ENCODE results near the gene TMEM175. TPM values are rescaled to one million over a fixed set of nuclear protein-coding genes. Genes with fewer than 3 reads are reported as not detected.

Gene TMEM175
- total RNA-seq, 1 experiment from 2014 or later: 22.3 TPM

GRCh38 chr4:885353-885752 lies 46.9 kb upstream of the TMEM175 start:
- POLR2A ChIA-PET: no interaction called here
- H3K4me3 Mint-ChIP-seq (ENCODE audit: unreplicated experiment): no peak overlapping the region
- Histone ChIP-seq H3K4me3 (ENCODE audit: low read depth, low read length) (no peak overlapping the region), H3K9me3 (no peaks in the 10 kb centered on the region), H3K36me3 (ENCODE audit: control insufficient read depth, insufficient read depth, low read length) (peaks cover 4% of the 10 kb centered on the region), H3K4me1 (no peaks in the 10 kb centered on the region), H3K27me3 (replicated peaks; ENCODE audit: control insufficient read depth, insufficient read depth, low read length) (no peaks in the 10 kb centered on the region)
- H3K9me3 Mint-ChIP-seq (ENCODE audit: unreplicated experiment): no peaks in the 10 kb centered on the region
- TF ChIP-seq CTCF (IDR thresholded peaks at IDR 0.05; ENCODE audit: insufficient read depth in 1 of 2, low read depth in 1 of 2, low read length in 1 of 2, severe bottlenecking in 1 of 2, unreplicated experiment in 1 of 2): no peak
- H3K4me1 Mint-ChIP-seq (ENCODE audit: low read depth, unreplicated experiment): no peaks in the 10 kb centered on the region
- no TSS peak for BruUV-seq (replicated peaks)
- no peak overlapping the region for H3K27ac Mint-ChIP-seq (ENCODE audit: unreplicated experiment)
- H3K36me3 Mint-ChIP-seq (ENCODE audit: insufficient read depth, unreplicated experiment): peaks cover 35% of the 10 kb centered on the region
- CTCF ChIA-PET: no interaction called here
- intact Hi-C loops (cut with micrococcal nuclease; ENCODE audit: unreplicated experiment): no loop called here
- H3K27me3 Mint-ChIP-seq (ENCODE audit: insufficient read depth, unreplicated experiment): no peaks in the 10 kb centered on the region
- DNase-seq: no peak

GRCh38 chr4:886244-886643 lies 46.0 kb upstream of the TMEM175 start:
- no peak for TF ChIP-seq CTCF (IDR thresholded peaks at IDR 0.05; ENCODE audit: insufficient read depth in 1 of 2, low read depth in 1 of 2, low read length in 1 of 2, severe bottlenecking in 1 of 2, unreplicated experiment in 1 of 2)
- Mint-ChIP-seq H3K27me3 (ENCODE audit: insufficient read depth, unreplicated experiment) (no peaks in the 10 kb centered on the region), H3K36me3 (ENCODE audit: insufficient read depth, unreplicated experiment) (peaks cover 42% of the 10 kb centered on the region), H3K4me3 (ENCODE audit: unreplicated experiment) (no peak overlapping the region), H3K27ac (ENCODE audit: unreplicated experiment) (no peak overlapping the region), H3K9me3 (ENCODE audit: unreplicated experiment) (no peaks in the 10 kb centered on the region), H3K4me1 (ENCODE audit: low read depth, unreplicated experiment) (no peaks in the 10 kb centered on the region)
- no peaks in the 10 kb centered on the region for H3K27me3 ChIP-seq (replicated peaks; ENCODE audit: control insufficient read depth, insufficient read depth, low read length)
- H3K36me3 ChIP-seq (ENCODE audit: control insufficient read depth, insufficient read depth, low read length): peaks cover 4% of the 10 kb centered on the region
- DNase-seq: no peak
- no peaks in the 10 kb centered on the region for H3K9me3 ChIP-seq
- no peaks in the 10 kb centered on the region for H3K4me1 ChIP-seq
- intact Hi-C loops (cut with micrococcal nuclease; ENCODE audit: unreplicated experiment): no loop called here
- H3K4me3 ChIP-seq (ENCODE audit: low read depth, low read length): no peak overlapping the region
- no TSS peak for BruUV-seq (replicated peaks)
- CTCF ChIA-PET: no interaction called here
- POLR2A ChIA-PET: no interaction called here

DNA sequence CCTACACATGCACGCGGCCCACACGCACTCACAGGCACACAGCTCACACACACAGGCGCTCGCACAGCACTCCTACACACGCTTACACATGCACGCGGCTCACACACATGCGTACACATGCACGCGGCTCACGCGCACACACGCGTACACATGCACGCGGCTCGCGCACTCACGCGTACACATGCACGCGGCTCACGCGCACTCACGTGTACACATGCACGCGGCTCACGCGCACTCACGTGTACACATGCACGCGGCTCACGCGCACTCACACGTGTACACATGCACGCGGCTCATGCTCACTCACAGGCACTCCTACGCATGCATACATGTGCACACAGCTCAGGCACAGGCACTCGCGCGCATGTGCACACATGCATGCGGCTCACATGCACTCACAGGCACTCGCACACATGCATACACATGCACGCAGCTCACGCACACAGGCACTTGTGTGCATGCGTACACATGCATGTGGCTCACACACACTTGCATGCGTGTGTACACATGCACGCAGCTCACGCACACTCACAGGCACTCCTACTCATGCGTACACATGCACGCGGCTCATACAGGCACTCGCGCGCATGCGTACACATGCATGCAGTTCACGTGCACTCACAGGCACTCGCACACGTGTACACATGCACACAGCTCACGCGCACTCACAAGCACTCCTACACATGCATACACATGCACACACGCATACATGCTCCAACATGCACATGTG lies 45.1 kb upstream of the TMEM175 start:
- Histone ChIP-seq H3K4me3 (ENCODE audit: low read depth, low read length) (no peak overlapping the region), H3K9me3 (no peaks in the 10 kb centered on the region), H3K36me3 (ENCODE audit: control insufficient read depth, insufficient read depth, low read length) (peaks cover 2% of the 10 kb centered on the region), H3K4me1 (no peaks in the 10 kb centered on the region), H3K27me3 (replicated peaks; ENCODE audit: control insufficient read depth, insufficient read depth, low read length) (no peaks in the 10 kb centered on the region)
- Mint-ChIP-seq H3K4me1 (ENCODE audit: low read depth, unreplicated experiment) (no peaks in the 10 kb centered on the region), H3K4me3 (ENCODE audit: unreplicated experiment) (no peak overlapping the region), H3K36me3 (ENCODE audit: insufficient read depth, unreplicated experiment) (peaks cover 48% of the 10 kb centered on the region), H3K27me3 (ENCODE audit: insufficient read depth, unreplicated experiment) (no peaks in the 10 kb centered on the region), H3K9me3 (ENCODE audit: unreplicated experiment) (no peaks in the 10 kb centered on the region), H3K27ac (ENCODE audit: unreplicated experiment) (no peak overlapping the region)
- BruUV-seq (replicated peaks): no TSS peak
- CTCF ChIA-PET: no interaction called here
- intact Hi-C loops (cut with micrococcal nuclease; ENCODE audit: unreplicated experiment): no loop called here
- no peak for TF ChIP-seq CTCF (IDR thresholded peaks at IDR 0.05; ENCODE audit: insufficient read depth in 1 of 2, low read depth in 1 of 2, low read length in 1 of 2, severe bottlenecking in 1 of 2, unreplicated experiment in 1 of 2)
- DNase-seq: no peak
- POLR2A ChIA-PET: no interaction called here
